Measurements from ENCODE around the gene KDM7A.

Gene KDM7A

DNA sequence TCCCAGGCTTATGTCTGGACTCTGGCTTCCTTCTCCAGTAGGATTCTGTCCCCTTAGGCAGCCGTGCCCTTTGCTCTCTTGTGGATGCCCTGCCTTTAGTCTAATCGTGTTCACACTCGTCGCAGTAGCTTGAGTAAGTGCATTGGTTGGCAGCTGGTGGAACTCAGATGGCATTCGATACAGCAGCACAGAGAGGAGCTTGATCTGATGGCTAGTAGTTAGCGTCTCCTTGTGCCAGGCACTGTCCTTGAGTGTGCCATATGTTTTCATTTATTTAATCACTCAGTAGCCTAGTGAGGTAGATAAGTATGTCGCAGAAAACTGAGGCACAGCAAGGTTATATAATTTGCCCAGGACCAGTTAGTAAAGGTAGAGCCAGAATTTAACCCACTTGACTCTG, 95.9 kb downstream of the KDM7A start:
- DNase-seq, result no peak

GRCh38 chr7:140079121-140079536, 97.7 kb downstream of the KDM7A start:
- DNase-seq, result no peak

DNA sequence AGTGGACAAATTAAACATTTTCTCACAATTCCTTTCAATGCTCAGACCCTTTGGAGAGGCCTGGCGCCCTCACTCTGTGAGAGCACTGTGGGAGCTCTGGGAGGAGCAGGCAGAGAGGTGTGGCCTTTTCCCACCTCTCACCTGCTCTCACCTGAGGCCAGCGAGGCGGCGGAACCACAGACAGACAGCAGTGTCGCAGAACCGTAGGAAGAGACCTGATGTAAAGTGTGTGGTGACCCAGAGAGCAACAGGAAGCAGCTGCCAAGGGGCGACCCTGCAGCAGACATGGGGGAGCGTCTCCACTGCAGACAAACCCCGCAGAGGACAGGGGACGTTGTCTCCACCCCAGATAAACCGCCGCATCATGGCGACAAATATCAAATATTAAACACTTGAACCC, 98.4 kb downstream of the KDM7A start:
- no peak for DNase-seq

GRCh38 chr7:140074780-140075179, 102.0 kb downstream of the KDM7A start:
- DNase-seq, result no peak

- no peak for DNase-seq
Measured at GRCh38 chr7:140070546-140070945, 106.2 kb downstream of the KDM7A start.

- DNase-seq, result no peak
Measured at GRCh38 chr7:140069298-140069949, 107.4 kb downstream of the KDM7A start.

- no peak for DNase-seq
Measured at GRCh38 chr7:140068033-140068432, 108.8 kb downstream of the KDM7A start.

DNA sequence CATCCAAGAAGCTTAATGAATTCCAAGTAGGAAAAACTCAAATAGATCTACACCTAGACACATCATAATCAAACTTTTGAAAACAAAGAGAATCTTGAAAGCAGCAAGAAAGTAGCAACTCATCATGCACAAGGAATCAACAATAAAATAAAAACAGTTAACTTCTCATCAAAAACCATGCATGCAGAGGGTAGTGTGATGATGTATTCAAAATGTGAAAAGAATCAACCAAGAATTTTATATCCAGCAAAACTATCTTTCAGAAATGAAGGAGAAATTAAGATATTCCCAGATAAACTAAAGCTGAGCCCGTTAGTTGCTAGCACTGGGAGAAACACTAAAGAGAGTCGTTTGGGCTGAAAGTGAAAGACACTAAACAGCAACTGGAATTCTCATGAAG, 109.7 kb downstream of the KDM7A start:
- DNase-seq, result no peak

GRCh38 chr7:140062528-140063299, 114.1 kb downstream of the KDM7A start, which contains the start of gene PARP12:
TSS of gene PARP12 (minus strand) at chr7:140062951. CDS start at chr7:140062847, 104 bp downstream.
- DNase-seq, result peak; percentile 69 to 84

- peak in 1 of 2 experiments; percentile 32 for DNase-seq
Measured at GRCh38 chr7:140062118-140062527, 114.7 kb downstream of the KDM7A start.

DNA sequence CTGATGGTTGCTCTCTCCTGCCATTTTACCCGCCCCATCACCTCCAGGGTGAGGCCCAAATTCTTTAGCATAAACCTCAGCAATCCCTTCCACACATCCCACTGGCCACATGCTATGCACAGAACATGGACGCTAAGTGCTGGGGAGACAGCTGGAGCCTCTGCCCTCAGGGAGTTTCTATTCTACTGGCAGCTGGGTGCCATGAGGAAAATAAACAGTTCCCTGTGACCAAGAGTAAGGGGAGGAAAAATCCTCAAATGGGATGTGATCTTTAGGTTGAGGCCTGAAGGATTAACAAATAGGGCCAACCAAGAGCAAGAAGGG, 115.2 kb downstream of the KDM7A start:
- DNase-seq, result no peak

DNA sequence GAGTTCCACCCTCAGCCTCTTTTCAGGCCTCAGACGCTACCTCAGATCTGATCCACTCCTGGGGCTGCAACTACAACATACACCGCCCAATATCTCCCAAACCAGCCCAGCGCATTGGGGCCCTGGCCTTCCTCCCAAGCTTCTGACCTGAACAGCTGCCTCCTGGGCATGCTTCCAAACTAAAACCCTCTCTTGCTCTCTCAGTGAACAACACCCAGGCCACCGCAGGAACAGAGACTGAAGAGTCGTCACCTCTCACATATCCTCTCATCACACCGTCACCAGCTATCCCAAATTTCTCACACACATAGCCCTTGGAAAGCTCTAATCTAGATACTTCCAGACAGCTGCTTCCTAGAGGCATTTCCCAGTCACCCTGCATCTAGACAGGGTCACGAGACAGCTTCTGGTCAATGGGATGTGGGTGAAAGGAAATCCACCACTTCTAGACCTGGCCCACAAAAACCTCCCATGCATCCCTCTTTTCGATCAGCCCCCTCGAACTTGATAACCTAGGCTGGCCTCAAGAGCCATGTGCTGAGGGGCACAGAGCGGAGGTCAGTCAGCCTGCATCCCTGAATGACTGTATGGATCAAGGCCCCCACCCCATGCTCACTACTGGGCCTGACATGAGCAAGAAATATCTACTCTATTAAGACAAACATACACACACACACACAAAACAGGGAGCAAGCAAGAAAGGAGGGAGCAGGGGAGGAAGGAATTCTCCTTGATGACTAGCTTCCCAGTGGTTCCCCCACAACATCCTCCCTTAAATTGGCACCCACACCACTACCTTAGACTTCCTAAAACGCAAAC, 115.8 kb downstream of the KDM7A start:
- no peak for DNase-seq

- DNase-seq, result no peak
Measured at GRCh38 chr7:140060243-140060630, 116.5 kb downstream of the KDM7A start.

DNA sequence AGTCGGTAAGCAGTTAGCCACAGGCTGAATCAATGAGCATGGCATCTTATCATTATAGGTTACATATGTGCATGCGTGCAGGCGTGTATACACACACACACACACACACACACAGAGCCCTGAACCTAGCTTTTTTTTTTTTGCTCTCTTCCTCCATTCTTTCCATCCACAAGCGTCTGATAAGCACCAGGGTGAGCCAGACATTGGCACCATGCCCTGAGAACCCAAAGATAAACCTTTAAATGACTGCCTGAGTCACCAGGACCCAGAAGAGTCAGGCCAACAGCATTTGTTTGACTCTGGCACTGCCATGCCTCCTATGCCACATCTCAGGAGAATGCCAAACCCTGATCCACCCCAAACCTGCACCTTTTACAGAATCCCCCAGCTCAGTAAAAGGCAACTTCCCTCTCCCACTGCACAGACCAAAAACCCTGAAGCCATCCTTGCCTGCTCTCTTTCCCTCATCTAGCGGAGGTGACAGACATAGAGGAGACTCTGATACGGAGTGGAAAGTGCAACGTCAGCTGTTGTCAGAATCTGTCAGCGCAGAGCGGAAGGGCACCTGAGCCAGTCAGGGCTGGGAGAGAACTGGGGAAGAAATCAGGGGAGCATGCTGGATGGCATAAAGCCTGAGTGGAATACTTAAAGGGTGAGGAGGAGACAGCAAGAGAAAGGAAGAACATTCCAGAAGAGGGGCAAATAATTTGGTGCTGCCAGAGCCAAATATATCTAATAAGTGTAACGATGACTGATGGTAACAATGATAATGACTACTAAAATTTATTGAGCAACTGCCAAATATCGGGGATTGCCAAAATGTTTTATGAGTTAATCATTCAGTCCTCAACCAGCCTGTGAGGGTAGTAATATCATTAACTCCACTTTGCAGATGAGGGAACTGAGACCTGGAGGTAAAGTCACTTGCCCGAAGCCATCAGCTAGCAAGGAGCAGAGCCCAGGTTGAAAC, 117.2 kb downstream of the KDM7A start:
- no peak for DNase-seq

DNA sequence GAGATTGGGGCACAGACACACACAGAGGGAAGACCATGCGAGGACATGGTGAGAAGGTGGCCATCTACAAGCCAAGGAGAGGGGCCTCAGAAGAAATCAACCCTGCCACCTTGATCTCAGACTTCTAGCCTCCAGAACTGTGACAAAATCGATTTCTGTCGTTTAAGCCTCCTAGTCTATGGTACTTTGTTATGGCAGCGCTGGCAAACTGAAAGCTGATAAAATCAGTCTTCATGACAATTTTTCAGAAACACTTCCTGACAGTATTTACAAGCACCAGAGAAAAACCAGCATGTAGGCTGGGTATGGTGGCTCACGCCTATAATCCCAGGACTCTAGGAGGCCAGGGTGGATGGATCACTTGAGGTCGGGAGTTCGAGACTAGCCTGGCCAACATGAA, 118.3 kb downstream of the KDM7A start:
- no peak for DNase-seq

- DNase-seq, result no peak
Measured at GRCh38 chr7:140057143-140057535, 119.6 kb downstream of the KDM7A start.

DNA sequence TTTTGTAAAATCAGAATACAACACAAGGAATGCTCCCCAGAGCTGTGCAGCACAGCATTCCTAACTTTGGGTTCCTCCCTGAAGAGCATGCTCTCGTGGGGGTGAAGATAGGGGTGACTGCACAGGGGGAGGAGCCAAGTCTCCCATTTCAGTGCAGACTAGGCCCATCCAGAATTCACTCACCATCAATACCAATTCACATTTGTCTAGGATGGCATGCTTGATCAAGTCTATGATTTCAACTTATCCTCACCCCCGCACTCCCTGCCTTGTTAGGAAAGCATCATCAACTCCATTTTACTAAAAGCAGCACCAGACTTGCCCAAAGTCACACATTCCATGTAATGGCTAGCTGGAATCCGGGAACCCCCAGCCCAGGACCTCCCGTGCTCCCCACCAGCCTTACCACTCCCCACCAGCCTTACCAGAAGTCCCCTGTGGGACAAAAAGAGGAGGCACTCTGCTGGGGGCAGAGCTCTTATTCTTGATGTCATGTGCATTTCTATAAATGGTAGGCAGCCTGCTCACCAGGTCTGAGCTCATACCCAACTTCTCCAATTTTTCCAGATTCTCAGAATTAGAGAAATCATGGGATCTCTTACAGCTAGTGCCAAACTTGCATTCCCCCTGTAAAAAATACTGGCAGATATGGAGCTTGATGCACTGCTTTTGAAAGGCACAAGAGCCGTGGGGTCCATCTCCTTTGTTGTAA, 120.2 kb downstream of the KDM7A start:
- DNase-seq, result no peak

- no peak for DNase-seq
Measured at GRCh38 chr7:140055833-140056232, 121.0 kb downstream of the KDM7A start.

DNA sequence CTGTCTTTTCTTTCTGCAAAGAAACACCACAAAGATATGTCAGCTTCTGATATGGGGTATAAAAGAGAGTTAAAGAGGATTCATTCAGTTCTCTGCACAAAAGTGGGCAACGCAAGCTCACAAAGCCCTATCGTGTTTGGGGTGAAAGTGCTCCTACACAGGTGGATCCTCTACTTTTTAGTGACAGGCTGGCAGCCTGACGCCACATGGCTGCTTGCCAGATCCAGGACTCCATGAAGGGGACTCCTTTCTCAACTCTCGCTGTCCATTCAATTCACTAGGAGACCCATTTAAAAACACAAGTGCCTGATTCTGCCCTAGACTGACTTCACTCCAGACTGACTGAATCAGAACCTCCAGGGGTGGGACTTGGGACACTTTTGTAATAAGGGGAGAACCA, 122.0 kb downstream of the KDM7A start:
- no peak for DNase-seq

- DNase-seq, result no peak
Measured at GRCh38 chr7:140053812-140054539, 122.8 kb downstream of the KDM7A start.

DNA sequence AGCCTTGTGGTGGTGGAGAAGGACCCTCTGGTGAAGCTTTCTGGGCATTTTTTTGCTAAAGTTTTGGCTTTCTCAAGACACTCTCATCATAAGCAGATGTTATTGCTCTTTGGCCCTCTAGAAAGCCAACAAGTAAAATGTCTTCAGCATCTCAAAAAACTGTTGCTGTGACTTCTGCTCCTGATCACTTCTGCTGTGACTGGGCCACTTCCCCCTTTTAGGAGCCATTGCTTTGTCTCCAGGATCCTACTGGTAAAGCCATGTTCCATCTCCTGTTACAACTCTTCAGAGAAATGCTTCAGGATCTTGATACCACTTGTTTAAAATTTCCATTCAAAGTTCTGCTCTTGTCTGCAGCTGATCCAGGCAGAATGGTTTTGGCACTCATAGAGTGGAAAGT, 125.0 kb downstream of the KDM7A start:
- no peak for DNase-seq

All from NCI-H187 (cell line).